HG02870 (cell line): ENCODE results near the gene THAP6.
"Not testable (repeated sequence)": the region's sequence is repeated elsewhere in the genome, so short reads cannot be mapped to it uniquely, and the experiment has no call there.

Experiments used
- ATAC-seq: cut with Tn5 transposase; IDR thresholded peaks from one replicate; pipeline ENCODE4 v1.9.1; 2021; ENCODE audit warnings: mild to moderate bottlenecking, moderate library complexity; ENCODE audit not compliant: unreplicated experiment

THAP6 gene, protein sequence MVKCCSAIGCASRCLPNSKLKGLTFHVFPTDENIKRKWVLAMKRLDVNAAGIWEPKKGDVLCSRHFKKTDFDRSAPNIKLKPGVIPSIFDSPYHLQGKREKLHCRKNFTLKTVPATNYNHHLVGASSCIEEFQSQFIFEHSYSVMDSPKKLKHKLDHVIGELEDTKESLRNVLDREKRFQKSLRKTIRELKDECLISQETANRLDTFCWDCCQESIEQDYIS

DNA sequence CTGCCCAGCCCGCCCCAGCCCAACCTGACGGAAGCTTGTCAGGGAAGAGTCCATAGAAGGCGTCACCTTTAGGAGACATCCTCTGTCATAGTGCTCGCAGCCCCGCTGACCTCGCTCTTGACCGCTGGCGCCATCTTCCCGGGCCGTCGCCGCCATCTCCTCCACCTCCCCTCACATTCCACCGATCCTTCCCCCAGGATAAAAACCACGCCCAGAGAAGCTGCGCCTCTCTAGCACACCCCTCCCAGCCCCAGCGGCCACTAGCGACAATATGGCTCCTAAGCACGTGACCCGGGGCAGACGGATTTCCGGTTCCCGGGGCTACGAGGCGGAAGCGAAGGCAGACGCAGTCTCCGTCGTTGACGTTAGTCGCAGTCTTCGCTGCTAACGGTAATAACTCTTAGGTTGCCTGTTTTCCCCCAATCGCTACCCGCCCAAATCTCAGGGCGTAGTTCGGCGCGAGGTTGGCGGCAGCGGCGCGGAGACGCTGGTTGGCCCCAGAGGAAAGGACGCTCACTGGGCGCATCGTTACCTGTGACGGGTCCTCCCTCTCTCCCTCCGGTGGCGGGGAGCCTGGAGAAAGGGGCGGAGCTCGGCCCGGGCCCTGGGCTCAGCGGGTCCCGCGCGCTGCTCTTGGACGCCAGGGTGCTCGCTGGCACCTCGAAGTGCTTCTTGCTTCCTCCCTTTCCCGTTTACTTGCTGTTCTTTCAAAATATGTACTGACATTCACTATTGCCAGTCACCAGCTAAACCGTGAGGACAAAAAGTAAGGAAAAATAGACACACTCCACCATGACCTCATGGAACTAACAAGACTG is at the start of gene THAP6, which contains the start of gene RCHY1:
TSS of gene THAP6 (plus strand) at position 343 of the 818 bp plus-strand sequence. CDS start 980 bp downstream, outside the sequence.
TSS of gene RCHY1 (minus strand) at position 273 of the 818 bp plus-strand sequence. CDS start at position 156, 117 bp downstream.
- ATAC-seq = peak; percentile 93

DNA sequence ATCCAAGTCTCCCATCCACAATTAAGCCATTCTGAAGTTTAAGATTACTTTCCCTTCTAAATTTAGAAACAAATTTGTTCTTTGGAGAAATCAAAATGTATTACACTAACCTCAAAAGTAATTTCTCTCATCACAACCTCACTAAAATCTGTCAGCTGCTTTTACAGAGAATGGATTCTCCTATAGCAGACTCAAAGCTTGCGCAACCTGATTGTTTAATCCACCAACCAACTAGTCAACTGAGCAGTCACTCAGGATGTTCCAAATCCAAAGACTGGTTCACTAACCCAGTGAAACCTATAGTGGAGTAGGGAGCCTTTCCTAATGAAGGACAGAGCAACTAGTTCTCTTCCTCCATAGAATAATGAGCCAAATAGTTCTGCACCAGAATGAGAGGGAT is 44.4 kb upstream of the THAP6 start:
- no peak for ATAC-seq

DNA sequence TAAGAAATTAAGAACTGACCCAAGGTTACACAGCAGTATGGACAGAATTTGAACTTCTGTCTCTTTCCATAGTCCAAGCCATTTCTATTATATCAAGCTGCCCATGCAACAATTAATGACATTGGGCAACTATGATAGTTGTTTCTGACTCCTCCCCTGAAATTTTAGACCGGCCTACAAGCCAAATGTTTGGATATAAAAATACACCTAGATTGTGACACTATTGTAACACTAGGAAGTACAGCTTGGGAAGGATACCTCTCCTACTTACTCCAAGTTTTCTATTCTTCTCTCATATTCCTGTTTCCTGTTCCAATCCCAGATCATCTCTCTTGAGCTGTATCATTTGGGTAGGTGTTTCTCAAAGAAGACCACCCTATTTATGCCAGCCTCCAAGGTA is 43.5 kb upstream of the THAP6 start:
- ATAC-seq = no peak

DNA sequence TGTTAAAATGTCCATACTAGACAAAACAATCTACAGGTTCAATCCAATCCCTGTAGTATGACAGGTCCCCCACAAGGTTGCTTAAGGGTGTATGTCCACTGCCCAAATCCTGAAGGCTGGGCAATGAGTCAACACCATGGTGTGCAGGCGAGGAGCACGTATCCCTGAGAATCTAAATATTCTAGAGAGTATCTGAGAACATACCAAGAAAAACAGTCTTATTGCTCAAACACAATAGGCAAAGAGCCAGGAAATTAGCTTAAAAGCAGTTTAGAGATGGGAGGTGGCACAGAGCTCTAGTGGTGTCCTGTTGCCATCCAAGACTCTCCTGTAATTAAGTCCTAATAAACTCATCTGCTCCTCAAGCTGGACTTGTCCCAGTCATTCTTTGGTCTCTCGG is 37.1 kb upstream of the THAP6 start:
- ATAC-seq = no peak

DNA sequence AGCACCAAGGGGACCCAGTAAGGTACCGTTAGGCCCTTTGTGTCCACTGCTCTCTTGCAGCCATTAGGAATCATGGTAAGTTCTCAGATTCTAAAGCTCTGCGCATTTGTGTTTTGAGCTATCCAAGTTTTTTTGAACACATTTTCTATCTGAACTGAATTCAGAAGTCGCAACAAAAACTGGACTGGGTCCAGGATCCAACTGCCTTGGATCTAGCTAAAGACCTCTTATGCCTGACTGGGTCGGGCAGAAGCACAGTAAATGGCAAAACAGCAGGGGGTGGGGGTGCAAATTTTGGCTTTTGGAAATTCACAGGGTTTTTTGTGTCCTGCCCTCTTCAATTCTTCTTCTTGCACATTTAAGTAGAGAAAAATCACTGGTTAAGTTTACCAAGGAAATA is 30.1 kb upstream of the THAP6 start:
- ATAC-seq = no peak

DNA sequence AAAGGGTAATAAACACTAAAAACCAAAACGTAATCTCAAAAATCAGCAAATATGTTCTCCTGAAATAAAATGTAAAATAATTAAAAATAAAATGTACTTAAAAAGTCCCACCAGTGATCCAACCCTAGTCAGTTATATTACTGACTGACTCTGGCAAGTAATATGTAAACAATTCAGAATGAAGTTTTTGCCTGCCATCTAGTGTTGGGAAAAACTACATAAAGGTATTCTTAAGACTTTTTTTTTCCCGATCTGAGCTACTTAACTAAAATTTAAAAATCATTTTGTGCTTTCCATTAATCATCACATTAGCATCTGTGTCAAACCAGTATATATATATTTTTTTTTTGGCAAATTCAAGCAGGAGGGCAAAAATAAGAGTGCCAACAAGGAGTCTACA is 24.1 kb upstream of the THAP6 start:
- no peak for ATAC-seq

DNA sequence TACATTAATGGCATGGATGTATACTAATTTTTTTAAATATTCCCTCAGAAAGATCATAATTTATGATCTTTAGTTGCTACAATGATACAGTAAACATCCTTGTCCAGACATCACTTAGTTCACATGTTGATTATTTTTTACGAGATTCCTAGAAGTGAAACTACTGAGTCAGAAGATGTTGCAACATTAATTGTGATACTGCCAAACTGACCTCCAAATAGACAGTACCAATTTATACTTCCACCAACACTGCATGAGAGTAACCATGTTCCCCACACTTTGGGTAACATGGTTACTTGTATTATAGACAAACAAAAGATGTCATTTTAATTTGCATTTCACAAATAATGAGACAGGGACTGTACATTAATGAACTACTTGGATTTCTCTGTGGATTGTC is 19.7 kb upstream of the THAP6 start:
- ATAC-seq = no peak

DNA sequence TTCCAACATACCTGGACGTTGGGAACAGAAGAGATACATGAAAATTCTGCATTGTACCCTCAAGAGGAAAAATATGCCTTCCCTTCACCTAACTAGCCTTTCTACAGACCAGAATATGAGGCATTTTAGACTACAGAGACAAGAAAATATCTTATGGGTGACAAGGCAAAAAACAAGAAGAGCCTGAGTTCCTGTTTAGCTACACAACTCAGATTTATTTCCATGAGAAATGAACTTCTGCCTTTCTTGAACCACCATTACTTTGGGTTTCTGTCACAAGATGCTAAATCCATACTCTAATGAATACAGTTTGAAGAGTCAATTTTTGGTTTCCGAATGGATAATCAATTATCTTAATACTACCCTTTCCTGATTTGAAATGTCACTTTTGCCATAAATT is 18.8 kb upstream of the THAP6 start:
- no peak for ATAC-seq

DNA sequence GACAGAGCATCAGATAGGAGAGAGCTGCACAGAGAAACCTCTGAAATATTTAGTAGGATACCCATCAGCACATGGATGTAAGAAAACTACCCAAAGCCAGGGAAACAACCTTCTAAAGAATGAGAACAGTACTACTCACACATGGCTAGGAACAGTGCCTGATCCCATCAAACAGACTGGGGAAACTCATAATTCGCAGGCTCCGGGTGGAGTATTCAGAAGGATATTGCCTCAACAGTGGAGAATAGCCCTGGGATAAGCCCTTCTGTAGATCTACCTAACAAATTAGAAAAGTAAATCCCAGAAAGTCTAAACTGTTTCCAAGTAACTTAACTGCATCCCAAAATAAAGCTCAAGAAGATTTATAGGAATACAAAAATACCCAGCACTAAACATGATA is 17.9 kb upstream of the THAP6 start:
- ATAC-seq = no peak

DNA sequence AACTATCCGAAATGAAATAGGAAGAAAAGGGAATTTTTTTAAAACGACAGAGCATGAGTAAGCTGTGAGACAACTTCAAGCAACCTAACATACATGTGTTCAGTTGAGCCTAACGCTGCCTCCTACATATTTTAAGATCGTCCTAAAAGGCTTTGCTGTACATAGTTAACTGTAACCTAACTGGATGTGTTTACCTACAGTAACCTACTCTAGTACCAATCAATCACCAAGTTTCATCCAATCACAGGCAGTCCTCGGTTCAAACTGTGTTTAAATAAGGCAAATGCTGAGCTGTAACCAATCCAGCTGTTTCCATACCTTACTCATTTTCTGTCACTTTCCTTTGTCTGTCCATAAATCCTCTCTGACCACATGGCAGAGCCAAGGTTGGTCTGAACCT is 17.1 kb upstream of the THAP6 start:
- ATAC-seq = no peak

DNA sequence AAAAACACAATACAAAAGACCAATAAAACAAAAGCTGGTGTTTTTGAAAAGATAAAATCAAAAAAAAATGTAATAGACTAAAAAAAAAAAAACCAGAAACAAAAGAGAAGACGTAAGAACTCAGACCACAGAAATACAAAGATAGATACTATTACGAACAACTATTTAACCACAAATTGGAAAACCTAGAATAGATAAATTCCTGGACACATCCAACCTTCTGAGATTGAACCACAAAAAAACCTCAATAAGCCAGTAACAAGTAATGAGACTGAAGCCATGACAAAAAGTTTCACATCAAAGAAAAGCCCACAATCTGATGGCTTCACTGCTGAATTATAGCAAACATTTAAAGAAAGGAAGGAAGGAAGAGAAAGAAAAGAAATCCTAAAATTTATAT is 16.2 kb upstream of the THAP6 start:
- no peak for ATAC-seq

DNA sequence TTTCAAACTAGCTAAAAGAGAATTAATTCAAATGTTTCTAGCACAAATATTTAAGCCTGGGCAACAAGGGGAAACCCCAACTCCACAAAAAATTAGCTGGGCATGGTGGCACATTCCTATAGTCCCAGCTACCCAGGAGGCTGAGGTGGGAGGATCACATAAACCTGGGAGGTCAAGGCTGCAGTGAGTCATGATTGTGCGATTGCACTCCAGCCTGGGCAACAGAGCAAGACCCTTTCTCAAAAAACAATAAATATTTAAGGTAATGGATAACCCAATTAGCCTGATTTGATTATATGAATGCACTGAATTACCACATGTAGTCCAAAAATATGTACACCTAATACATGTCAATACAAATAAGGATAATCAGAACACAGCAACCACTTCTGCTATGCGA is 14.4 kb upstream of the THAP6 start:
- ATAC-seq = no peak

DNA sequence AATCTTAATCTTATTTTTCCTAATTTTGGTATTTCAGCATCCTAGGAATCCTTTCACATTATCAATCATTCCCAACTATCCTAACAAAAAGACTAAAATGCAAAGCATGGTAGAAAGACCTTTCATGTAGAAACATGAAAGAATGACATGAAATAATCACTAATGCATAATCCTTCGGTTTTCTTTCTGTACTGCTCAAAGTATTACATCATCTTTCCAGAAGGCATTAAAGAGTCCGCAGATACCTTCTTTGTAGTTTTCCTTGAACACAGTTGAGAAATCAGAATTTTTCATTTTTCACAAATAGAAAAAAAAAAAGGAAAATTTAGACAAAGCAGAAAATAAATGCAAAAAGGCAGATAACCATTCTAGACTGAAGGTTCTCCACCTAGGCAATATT is 11.6 kb upstream of the THAP6 start:
- ATAC-seq = no peak

DNA sequence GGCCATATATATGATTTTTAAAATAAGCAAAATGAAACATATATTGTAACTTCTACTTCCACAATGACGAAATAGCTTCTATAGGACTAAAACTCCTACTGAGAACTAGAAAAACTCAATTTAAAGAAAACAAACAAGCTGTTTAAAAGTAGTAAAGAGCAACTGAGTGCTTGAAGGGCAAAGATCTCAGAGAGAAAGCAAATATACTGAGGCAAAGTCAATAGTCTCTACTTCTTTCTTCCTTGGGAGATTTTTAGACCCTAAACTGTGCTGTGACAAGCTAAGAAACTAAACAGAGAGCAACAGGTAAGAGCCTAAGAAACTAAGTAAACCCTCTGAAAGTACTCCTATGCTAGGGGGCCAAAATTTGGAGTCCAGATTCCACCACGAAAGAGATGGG is 8.6 kb upstream of the THAP6 start:
- ATAC-seq = no peak

DNA sequence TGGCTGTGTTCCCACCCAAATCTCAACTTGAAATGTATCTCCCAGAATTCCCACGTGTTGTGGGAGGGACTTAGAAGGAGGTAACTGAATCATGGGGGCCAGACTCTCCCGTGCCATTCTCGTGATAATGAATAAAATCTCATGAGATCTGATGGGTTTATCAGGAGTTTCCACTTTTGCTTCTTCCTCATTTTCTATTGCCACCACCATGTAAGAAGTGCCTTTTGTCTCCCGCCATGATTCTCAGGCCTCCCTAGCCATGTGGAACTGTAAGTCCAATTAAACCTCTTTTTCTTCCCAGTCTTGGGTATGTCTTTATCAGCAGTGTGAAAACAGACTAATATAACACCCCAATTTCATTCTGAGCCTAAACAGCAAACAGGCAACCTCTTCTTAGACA is 4.7 kb upstream of the THAP6 start:
- not testable (repeated sequence) for ATAC-seq

DNA sequence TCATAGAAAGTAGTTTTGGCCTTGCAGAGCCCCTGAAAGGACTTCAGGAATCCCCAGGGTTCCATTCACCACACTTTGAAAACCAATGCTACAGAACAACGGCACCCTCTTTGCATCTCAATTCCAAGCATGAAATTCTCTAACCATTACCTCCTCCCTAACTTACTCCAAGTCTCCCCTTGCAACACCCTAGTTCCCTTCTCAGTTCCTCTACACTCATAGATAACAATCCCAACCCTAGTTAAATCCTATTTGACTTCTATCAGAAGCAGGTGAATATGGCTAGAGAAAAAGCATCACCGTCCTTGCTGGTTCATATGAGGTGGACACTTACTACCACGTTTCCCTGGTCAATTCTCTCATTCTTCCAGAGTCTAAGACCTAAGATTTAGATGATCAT is 2.4 kb upstream of the THAP6 start:
- ATAC-seq = no peak

DNA sequence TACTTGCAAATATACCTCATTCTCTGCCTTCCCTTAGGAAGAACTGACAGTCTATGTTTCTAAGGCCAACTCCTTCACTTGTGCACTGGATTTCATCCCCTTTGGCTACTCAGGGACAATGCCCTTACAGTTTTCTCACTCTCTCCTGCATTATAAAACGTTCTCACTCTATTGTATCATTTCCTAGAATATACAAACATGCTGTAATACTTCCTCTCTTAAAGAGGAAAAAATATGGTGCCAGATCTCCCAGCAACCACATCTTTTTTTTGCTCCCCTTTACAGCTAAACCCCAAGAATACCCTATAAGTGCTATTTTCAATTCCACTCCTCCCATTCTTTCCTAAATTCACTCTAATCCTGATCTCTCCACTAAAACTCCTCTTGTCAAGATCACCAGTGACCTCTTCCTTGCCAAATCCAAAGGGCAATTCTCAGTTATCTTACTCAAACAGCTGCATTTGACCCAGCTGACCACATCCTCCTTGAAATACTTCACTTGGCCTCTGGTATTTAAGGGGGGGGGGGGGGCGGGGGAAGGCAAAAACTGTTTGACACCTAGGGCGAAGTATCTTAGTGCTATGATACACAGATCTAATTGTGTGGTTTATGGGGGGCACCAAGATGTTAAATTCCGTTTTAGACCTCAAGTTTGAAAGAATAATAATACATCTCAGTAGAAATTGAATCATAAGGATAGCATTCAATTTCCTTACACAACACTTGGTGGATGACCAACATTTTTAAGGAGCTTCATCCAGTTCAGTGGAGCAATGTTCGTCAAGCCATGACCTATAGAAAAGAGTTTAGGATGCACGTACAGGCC is 1.7 kb upstream of the THAP6 start:
- ATAC-seq = no peak

DNA sequence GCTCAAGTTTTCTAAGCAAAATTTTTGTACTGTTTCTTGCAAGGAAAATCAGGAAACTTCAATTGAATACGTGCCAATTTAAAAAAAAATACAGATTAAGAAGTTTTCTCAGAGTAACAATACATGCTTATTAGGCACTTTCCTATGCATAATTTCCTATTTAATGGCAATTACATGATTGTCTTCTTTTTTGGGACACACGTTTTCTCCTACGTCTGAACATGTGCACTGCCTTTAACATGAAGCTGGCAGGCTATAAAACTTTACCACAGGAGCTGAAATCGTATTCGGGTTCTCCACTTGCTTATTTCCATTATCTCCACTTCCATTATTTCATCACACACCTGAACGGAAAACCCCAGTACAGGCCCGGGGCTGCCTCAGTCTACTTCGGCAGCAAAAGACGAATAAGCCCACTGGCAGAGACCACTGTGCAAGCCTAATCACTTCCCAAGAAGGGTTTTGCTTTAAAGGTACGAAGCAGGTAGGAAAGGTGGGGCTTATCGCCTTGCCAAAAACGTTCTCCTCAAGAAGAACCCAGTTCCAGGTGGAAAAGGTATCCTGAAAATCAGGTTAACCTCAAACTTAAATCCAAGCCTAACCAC is 645 bp upstream of the THAP6 start:
- no peak for ATAC-seq

DNA sequence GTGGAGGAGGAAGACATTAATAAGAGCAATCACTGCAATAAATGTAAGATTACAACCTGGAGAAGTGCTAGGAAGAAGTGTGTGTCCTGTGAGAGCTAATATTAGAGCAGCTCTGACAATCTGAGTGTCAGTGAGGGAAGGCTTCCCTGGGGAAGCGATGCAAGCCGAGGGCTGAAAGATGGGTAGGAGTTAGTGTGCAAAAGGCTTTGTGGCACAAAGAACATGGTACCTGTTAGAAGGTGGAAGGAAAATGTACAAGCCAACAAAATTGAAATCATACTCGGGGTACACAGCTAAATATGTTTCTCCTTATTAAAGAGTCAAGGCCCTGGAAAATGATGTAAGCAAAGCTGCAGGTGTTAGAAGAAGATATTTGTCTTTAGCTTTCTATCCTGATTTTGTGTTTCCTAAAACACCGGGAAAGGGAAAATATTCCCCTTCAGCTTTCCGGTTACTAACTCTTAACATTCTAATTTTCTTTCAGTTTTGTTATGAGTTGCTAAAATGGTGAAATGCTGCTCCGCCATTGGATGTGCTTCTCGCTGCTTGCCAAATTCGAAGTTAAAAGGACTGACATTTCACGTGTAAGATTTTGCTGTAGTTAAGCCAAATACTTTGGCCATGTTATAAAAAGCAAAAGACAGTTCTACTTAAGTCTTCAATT is 808 bp downstream of the THAP6 start:
- ATAC-seq = peak; percentile 0

DNA sequence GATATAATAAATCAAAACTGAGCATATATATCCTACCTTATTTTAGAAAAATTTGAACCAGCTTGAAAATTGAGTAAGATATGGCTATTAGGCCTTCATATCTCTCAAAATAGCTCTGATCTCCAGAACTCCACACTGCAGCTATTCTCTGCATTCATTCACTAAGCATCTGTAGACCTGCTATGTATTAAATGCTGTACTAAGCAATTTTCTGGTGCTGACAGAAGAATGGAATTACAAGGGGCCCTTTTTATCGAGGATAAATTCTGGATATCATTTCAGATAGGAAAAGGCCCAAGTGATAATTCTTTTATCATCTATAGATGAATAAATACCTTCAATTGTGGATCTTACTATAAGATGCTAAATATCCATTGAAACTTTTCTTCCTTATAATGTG is 1.9 kb downstream of the THAP6 start:
- no peak for ATAC-seq

DNA sequence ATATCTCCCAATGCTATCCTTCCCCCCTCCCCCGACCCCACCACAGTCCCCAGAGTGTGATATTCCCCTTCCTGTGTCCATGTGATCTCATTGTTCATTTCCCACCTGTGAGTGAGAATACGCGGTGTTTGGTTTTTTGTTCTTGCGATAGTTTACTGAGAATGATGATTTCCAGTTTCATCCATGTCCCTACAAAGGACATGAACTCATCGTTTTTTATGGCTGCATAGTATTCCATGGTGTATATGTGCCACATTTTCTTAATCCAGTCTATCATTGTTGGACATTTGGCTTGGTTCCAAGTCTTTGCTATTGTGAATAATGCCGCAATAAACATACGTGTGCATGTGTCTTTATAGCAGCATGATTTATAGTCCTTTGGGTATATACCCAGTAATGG is 5.2 kb downstream of the THAP6 start:
- ATAC-seq = not testable (repeated sequence)
